Activated T-cell treated with anti-CD3 and anti-CD28 coated beads, Interleukin-2, amount 50 U/mL, for 1 hour (primary cell): ENCODE measurements around the gene DCAF17.
"Not testable (repeated sequence)": the region's sequence is repeated elsewhere in the genome, so short reads cannot be mapped to it uniquely, and the experiment has no call there.

Experiments used
- DNase-seq: peaks from one replicate; pipeline ENCODE4 v3.0.0-alpha.2; 2020

DCAF17 gene

DNA sequence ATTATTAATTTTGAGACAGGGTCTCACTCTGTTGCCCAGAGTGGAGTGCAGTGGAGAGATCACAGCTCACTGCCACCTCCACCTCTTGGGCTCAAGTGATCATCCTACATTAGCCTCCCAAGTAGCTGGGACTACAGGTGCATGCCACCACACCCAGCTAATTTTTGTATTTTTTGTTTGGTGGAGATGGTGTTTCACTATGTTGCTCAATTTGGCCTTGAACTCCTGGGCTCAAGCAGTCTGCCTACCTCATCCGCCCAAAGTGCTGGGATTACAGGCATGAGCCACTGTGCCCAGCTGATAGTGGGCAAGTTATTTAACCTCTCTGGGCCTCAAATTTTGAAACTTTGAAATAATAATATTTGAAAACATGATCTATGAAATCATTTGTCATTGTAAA lies 26.5 kb downstream of the DCAF17 start:
- DNase-seq: no peak

- DNase-seq: no peak
Measured at GRCh38 chr2:171469176-171469575, 35.1 kb downstream of the DCAF17 start.

DNA sequence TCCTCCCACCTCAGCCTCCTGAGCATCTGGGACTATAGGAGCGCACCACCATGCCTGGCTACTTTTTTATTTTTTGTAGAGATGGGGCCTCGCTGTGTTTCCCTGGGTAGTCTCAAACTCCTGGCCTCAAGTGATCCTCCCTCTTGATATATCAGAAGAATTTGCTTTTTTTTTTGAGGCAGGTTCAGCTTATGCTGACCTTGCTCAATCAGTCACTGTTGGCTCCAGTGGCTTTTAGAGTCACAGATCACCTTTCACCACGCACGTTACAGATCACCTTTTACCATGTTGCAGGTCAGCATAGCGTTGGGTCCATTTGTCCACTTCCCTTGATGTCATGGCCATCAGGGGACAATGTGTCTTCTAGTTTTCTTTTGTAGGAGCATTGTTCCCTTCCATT lies 36.1 kb downstream of the DCAF17 start:
- DNase-seq: no peak

DNA sequence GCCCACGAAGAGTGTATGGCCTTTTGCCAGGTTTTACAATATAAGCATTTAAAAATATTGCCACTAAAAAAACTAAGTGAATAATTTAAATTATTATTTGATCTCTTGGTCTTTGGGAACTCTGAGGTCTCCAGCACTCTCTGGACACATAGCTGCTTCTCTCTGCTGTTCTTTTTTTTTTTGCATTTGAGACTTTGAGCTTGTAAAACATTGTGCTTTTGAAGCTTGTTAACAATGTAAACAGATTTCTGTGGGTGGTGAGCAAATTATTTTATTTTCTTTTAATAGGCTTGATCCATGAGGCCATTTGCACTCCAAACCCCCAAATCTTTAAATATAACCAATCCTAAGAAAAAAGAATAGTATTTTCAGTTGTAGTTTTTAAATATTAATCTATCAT lies 42.0 kb downstream of the DCAF17 start:
- DNase-seq: no peak

DNA sequence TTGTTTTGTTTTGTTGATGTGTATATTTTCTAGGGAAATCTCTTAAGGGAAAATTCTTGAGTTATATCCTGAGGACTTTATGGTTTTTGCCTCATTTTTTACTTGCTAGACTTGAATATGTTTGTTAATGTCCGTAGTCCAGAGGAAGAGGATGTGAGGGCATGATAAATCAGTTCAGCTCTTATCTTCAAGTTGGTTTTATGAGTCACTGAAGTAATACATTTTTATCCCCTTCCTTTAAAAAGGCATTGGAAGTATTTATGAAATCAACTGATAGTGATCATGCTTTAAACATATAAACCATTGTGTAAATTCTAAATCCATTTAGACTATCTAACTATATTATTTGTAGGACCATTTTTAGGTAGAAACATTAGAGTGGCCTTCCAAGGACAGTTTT lies 44.3 kb downstream of the DCAF17 start:
- DNase-seq: no peak

DNA sequence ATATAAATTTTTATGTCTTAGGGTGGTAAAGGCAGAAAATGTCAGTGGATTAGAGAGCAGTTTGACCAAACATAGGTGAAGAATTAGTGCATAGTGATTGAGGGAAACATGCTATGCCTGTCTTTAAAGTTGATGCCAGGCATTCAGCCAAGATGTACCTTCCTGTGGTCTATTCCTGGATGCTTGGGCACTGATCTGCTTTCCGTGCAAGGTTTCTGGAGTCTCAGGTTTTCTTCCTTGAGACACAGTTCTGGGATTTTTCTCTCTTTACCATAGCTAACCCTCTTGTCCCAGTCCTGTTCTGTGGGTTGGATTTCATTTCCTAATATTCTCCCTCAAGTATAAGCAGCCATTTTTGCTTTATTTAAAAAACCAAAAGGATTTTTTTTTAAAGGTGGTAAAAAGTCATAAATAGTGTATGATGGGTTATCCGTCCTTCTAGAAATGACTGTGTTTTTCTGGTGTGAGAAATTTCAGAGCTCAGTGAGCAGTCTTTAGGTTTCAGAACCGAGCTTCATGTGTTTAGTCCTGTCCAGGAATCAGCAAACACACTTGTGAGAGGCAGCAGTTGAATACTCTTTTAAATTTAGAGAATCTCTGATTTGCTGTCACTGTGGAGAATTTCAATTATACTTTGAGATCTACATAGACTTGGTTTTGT lies 45.3 kb downstream of the DCAF17 start:
- no peak for DNase-seq

DNA sequence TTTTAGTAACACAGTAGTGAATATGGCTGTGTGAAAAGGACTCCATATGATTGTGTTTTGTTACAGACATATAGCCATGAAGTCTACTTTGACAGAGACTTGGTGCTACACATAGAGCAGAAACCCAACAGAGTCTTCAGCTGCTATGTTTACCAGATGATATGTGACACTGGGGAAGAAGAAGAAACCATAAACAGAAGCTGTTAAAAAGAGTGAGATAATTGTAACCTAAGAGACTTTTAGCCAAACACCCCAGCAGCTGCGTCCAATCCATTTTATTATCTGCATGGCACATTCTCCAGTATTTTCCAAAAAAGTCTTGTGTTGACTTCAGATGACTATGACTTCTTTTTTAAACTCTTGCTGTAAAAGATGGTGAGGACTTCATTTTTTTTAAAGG lies 46.9 kb downstream of the DCAF17 start:
- no peak for DNase-seq

- no peak for DNase-seq
Measured at GRCh38 chr2:171482308-171482707, 48.3 kb downstream of the DCAF17 start.

GRCh38 chr2:171482877-171483276 lies 48.9 kb downstream of the DCAF17 start:
- DNase-seq: no peak

DNA sequence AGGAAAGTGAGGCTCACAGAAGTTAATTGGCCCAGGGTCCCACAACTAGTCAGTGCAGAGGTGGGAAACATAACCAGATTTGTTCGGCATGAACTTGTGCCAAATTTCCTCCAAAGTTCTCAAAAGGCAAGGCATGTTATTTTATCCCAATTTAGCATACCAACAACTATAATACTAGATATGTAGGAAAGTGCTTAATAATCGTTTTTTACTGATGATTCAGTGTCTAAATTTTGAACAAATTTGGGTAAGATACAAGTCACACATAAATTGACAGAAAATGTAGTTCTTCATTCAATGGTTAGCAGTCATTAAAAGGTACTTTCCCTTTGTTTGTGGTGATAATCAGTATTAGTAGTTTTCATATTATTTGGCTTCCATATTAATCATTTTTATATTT lies 49.8 kb downstream of the DCAF17 start:
- no peak for DNase-seq

DNA sequence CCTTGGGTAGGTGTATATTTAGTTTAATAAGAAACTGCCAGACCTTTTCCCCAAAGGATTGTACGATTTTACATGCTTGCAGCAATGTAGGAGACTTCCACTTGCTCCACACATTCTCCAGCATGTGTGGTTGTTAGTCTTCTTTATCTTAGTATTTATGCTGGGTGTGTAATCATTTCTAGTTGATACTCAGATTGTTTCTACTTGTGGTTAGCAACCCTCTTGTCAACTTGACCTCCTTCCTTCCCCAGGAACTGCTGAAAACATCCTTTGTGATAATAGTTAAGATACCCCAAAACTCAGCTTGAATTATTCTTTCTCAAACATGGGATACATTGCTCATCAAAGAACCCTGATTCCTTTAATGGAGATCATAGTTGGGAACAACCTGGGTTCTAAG lies 51.1 kb downstream of the DCAF17 start:
- no peak for DNase-seq

- DNase-seq: no peak
Measured at GRCh38 chr2:171487201-171487600, 53.2 kb downstream of the DCAF17 start.

GRCh38 chr2:171487803-171488259 lies 53.8 kb downstream of the DCAF17 start:
- DNase-seq: no peak

GRCh38 chr2:171490577-171490976 lies 56.6 kb downstream of the DCAF17 start:
- DNase-seq: no peak

GRCh38 chr2:171491292-171491691 lies 57.3 kb downstream of the DCAF17 start:
- DNase-seq: no peak

GRCh38 chr2:171492664-171493063 lies 58.6 kb downstream of the DCAF17 start:
- DNase-seq: no peak

GRCh38 chr2:171497664-171498063 lies 63.6 kb downstream of the DCAF17 start:
- DNase-seq: not testable (repeated sequence)

GRCh38 chr2:171505374-171505773 lies 71.3 kb downstream of the DCAF17 start:
- no peak for DNase-seq

DNA sequence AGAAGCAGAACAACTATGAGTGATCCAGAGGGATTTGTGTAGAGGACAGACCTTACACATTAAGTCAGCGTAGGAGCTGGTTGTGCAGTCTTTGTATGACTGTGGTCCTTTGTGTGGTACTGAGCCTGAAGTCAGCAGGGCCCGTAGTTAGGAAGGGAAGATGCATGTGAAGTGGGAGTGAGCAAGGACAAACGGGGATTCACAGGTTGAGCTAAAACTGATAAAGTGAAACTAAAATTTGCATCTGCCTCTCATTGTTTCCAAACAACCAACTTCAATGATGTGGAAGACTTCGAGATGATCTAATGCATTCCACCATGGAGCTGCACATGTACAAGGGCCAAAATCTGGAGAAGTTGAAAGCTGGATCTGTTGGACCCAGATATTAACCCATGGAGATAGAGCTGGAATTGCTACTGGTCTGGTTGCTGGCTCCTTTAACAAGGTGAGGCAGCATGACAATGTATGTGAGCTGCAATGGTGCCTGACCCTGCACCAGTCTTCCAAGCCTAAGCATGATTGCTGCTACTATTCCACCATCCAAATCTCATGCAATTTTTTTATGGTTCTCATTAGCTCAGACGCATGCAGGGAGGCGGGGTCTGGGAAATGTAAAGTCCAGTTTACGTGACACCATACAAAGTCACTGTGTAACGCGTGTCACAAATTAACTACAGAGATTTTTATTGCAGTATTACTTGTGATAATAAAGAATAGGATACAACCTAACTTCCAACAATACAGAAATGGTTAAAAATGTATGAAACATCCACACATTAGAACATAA lies 76.1 kb downstream of the DCAF17 start:
- no peak for DNase-seq

GRCh38 chr2:171512014-171512413 lies 78.0 kb downstream of the DCAF17 start:
- no peak for DNase-seq

DNA sequence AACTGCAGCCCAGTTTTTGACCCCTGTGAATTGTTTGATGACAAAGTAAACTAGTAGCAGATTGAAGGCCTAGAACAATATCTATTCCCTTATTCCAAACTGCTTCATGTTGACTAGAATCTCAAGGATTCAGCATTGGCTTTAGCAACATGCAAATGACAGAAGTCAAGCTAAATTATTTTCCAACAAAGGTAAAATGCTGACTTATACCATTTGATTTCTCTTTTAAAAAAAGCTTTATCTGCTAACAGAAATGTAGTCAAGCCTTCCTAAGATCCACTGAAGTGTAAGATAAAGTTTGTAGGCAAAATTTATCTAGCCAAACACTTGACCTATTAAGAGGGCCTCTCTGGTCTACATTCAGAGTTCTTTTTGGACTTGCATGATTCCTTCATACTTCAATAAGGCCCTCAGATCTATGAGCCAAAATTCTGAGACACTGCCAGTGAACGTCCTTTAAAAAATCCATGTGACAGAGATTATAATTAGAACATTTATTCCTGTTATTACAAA lies 78.7 kb downstream of the DCAF17 start:
- no peak for DNase-seq

GRCh38 chr2:171513719-171514160 lies 79.7 kb downstream of the DCAF17 start:
- DNase-seq: no peak

GRCh38 chr2:171514908-171515582 lies 81.0 kb downstream of the DCAF17 start:
- no peak for DNase-seq
